ENCODE data around the gene ALPI.

The ALPI gene

GRCh38 chr2:232487385-232488096 is 31.6 kb downstream of the ALPI start, which contains the start of gene ECEL1:
Gene ECEL1, minus strand, starts transcription at chr2:232487834. Its CDS starts 1,181 bp downstream, at chr2:232486653.
- ChIA-PET CTCF (no interaction called here), POLR2A (ENCODE audit: low non-redundant PET) (no interaction called here)
- no peak for DNase-seq (ENCODE audit: low spot score)
- H3K27ac ChIP-seq = no peak within 1 kb of the TSS
- no peak for TF ChIP-seq CTCF (conservative IDR thresholded peaks at IDR 0.05; ENCODE audit: low read depth)

GRCh38 chr2:232488097-232488711 is 32.3 kb downstream of the ALPI start:
- POLR2A ChIA-PET (ENCODE audit: low non-redundant PET) = no interaction called here
- no peak for TF ChIP-seq CTCF (conservative IDR thresholded peaks at IDR 0.05; ENCODE audit: low read depth)
- CTCF ChIA-PET = no interaction called here

GRCh38 chr2:232488721-232489300 is 32.9 kb downstream of the ALPI start:
- TF ChIP-seq CTCF (conservative IDR thresholded peaks at IDR 0.05; ENCODE audit: low read depth) = no peak
- DNase-seq (ENCODE audit: low spot score) = no peak

More at GRCh38 chr2:232488097-232488711, 32.3 kb downstream of the ALPI start:
- H3K27ac ChIP-seq = no peak overlapping the region
- DNase-seq (ENCODE audit: low spot score) = no peak

GRCh38 chr2:232489516-232490220 is 33.7 kb downstream of the ALPI start:
- no peak overlapping the region for H3K27ac ChIP-seq
- DNase-seq (ENCODE audit: low spot score) = no peak
- no peak for TF ChIP-seq CTCF (conservative IDR thresholded peaks at IDR 0.05; ENCODE audit: low read depth)
- POLR2A ChIA-PET (ENCODE audit: low non-redundant PET) = no interaction called here
- CTCF ChIA-PET = no interaction called here

More at GRCh38 chr2:232488721-232489300, 32.9 kb downstream of the ALPI start:
- POLR2A ChIA-PET (ENCODE audit: low non-redundant PET) = no interaction called here
- CTCF ChIA-PET = no interaction called here
- H3K27ac ChIP-seq = no peak overlapping the region

GRCh38 chr2:232490221-232491138 is 34.5 kb downstream of the ALPI start:
- POLR2A ChIA-PET (ENCODE audit: low non-redundant PET) = no interaction called here
- no peak overlapping the region for H3K27ac ChIP-seq
- CTCF ChIA-PET = no interaction called here

More at GRCh38 chr2:232490221-232491138, 34.5 kb downstream of the ALPI start:
- no peak for TF ChIP-seq CTCF (conservative IDR thresholded peaks at IDR 0.05; ENCODE audit: low read depth)
- no peak for DNase-seq (ENCODE audit: low spot score)

Data from RWPE1 (cell line).